OCI-LY7 (cell line): ENCODE results near the gene PACS1. TPM values are rescaled to one million over a fixed set of nuclear protein-coding genes. Genes with fewer than 3 reads are reported as not detected.

Experiments
- BruUV-seq: library from RNA; stranded (reverse); fragments of 400-500 nt; replicated peaks from 2 replicates; lab custom pipeline; 2021; lab: Mats Ljungman, UMichigan
- CTCF ChIA-PET: fragments of 300-600 bp; sonication (Branson Sonifier 250); formaldehyde crosslinking; loops from one replicate; lab custom pipeline; 2022; ENCODE audit warnings: antibody characterized with exemption; ENCODE audit not compliant: unreplicated experiment; lab: Charles Lee
- POLR2A ChIA-PET: fragments of 300-600 bp; sonication (Branson Sonifier 250); formaldehyde crosslinking; loops from one replicate; lab custom pipeline; 2022; ENCODE audit warnings: antibody characterized with exemption; lab: Charles Lee
- DNase-seq: peaks from one replicate; pipeline ENCODE4 v3.0.0-alpha.2; 2015; ENCODE audit warnings: low spot score
- H2AFZ ChIP-seq: fragments of 200-600 bp; sonication (generic), shearing (Covaris generic); 2 replicates; pipeline ENCODE4 v1.6.1; 2014; ENCODE audit warnings: mild to moderate bottlenecking, antibody characterized with exemption, low read length, moderate library complexity
- H3K27ac ChIP-seq: fragments of 200-600 bp; sonication (generic); 2 replicates; pipeline ENCODE4 v1.5.1; 2014; ENCODE audit warnings: mixed run types, low read depth, mild to moderate bottlenecking, moderate library complexity, low read length, inconsistent platforms; ENCODE audit not compliant: poor library complexity, severe bottlenecking
- H3K36me3 ChIP-seq: fragments of 200-600 bp; sonication (generic); 2 replicates; pipeline ENCODE4 v1.6.1; 2014; ENCODE audit warnings: mild to moderate bottlenecking, antibody characterized with exemption, low read length, moderate library complexity, mixed read lengths; ENCODE audit not compliant: insufficient read depth
- H3K4me1 ChIP-seq: fragments of 200-600 bp; sonication (generic); 2 replicates; pipeline ENCODE4 v1.5.1; 2014; ENCODE audit warnings: mild to moderate bottlenecking, low read length; ENCODE audit not compliant: insufficient read depth, poor library complexity, severe bottlenecking
- H3K4me2 ChIP-seq: fragments of 200-600 bp; sonication (generic); 2 replicates; pipeline ENCODE4 v1.6.1; 2014; ENCODE audit warnings: mild to moderate bottlenecking, low read length
- H3K4me3 ChIP-seq: fragments of 200-600 bp; sonication (generic); 2 replicates; pipeline ENCODE4 v1.5.1; 2014; ENCODE audit warnings: mild to moderate bottlenecking, low read depth, low read length; ENCODE audit not compliant: poor library complexity, severe bottlenecking
- H3K79me2 ChIP-seq: fragments of 200-600 bp; sonication (generic); 2 replicates; pipeline ENCODE4 v1.6.1; 2016; ENCODE audit warnings: low read depth, mild to moderate bottlenecking, low read length, moderate library complexity, mixed read lengths; ENCODE audit not compliant: insufficient read depth
- H3K9me2 ChIP-seq: fragments of 200-600 bp; sonication (generic); 2 replicates; pipeline ENCODE4 v1.6.1; 2016; ENCODE audit warnings: mild to moderate bottlenecking, low read length, mixed read lengths; ENCODE audit not compliant: insufficient read depth
- H3K9me3 ChIP-seq: fragments of 200-600 bp; sonication (generic); 2 replicates; pipeline ENCODE4 v1.6.1; 2014; ENCODE audit warnings: mild to moderate bottlenecking, mixed run types, low read length, mixed read lengths
- H4K20me1 ChIP-seq: fragments of 200-600 bp; sonication (generic); 2 replicates; pipeline ENCODE4 v1.6.1; 2014; ENCODE audit warnings: mild to moderate bottlenecking, antibody characterized with exemption, low read length, moderate library complexity, mixed read lengths; ENCODE audit not compliant: insufficient read depth
- EZH2phosphoT487 ChIP-seq: fragments of 200-600 bp; sonication (generic); IDR thresholded peaks from 2 replicates; pipeline ENCODE4 v1.6.1; 2018; ENCODE audit warnings: low read depth, borderline replicate concordance, mild to moderate bottlenecking, mixed run types, antibody characterized with exemption, low read length, moderate library complexity, mixed read lengths
- intact Hi-C: fragments of 100-400 bp; cut with micrococcal nuclease; formaldehyde crosslinking; loops from one replicate; pipeline ENCODE4 v1.10.0; 2022; ENCODE audit not compliant: unreplicated experiment
- total RNA-seq, 2 experiments: library from RNA; depleted of rRNA in 1 of 2; stranded (reverse); fragments of >200 nt in 1 of 2; shearing (Covaris generic) in 1 of 2; gene quantifications; 2 replicates each; pipeline ENCODE4 v1.2.3, GENCODE V29; 2014 to 2022
- TF ChIP-seq, protein P1 (sequence below): fragments of 200-600 bp; sonication (generic); conservative IDR thresholded peaks from 2 replicates; pipeline ENCODE4 v1.5.1; 2014; ENCODE audit warnings: mild to moderate bottlenecking, antibody characterized with exemption, low read length, moderate library complexity, mixed read lengths

The PACS1 gene
- total RNA-seq, 2 experiments from 2014 or later, result 23.7 to 52.5 TPM

DNA sequence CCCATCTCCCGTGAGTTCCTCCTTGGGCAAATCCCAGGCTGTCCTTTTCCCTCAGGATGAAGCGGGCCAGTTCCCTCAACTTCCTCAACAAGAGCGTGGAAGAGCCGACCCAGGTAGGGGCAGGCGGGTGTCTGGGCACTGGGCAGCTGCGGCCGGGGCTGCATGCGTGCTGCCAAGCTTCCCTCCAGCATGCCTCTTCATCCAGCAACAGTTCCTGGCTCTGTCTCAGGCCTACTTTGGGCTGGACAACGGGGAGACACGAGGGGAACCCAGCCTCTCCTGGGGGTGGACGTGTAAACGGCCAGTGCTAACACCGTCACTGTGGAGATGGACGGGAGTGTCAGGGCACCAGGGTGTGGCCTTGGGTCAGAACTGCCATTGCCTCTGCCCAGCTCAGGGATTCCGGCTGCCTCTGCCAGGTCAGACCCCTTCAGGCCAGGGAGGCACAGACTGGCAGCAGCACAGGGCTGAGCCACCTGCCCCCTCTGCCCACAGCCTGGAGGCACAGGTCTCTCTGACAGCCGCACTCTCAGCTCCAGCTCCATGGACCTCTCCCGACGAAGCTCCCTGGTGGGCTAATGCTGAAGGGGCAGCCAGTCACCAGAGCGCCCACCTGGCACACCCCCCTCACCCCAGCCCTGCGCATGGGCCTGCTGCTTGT, 196.4 kb downstream of the PACS1 start:
- H3K27ac ChIP-seq, result no peak overlapping the region
- CTCF ChIA-PET, result interaction anchor here (1.0 kb wide), 1 partner anchor 51 kb away, joined by 4 read pairs; the partner anchor contains the start of gene CD248
- intact Hi-C loops, result loop anchor here (5.0 kb wide), 2 partner anchors 264 to 409 kb away; partner anchors contain the start of genes BANF1, CFL1 and EIF1AD
- BruUV-seq, result no TSS peak
- H3K4me1 ChIP-seq, result peaks cover 24% of the 10 kb centered on the region
- TF ChIP-seq EZH2phosphoT487, result no peak
- TF ChIP-seq, protein P1, sequence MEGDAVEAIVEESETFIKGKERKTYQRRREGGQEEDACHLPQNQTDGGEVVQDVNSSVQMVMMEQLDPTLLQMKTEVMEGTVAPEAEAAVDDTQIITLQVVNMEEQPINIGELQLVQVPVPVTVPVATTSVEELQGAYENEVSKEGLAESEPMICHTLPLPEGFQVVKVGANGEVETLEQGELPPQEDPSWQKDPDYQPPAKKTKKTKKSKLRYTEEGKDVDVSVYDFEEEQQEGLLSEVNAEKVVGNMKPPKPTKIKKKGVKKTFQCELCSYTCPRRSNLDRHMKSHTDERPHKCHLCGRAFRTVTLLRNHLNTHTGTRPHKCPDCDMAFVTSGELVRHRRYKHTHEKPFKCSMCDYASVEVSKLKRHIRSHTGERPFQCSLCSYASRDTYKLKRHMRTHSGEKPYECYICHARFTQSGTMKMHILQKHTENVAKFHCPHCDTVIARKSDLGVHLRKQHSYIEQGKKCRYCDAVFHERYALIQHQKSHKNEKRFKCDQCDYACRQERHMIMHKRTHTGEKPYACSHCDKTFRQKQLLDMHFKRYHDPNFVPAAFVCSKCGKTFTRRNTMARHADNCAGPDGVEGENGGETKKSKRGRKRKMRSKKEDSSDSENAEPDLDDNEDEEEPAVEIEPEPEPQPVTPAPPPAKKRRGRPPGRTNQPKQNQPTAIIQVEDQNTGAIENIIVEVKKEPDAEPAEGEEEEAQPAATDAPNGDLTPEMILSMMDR, result no peak
- no peak overlapping the region for H3K4me3 ChIP-seq
- peaks cover 71% of the 10 kb centered on the region for H3K36me3 ChIP-seq
- H4K20me1 ChIP-seq, result no peaks in the 10 kb centered on the region
- POLR2A ChIA-PET, result no interaction called here
- no peaks in the 10 kb centered on the region for H3K9me3 ChIP-seq
- H3K79me2 ChIP-seq, result peaks cover 24% of the 10 kb centered on the region
- no peaks in the 10 kb centered on the region for H3K9me2 ChIP-seq
- DNase-seq, result no peak
- no peak overlapping the region for H2AFZ ChIP-seq
- peak overlapping the region; percentile 96; the same call in 1 of the 2 replicates for H3K4me2 ChIP-seq

DNA sequence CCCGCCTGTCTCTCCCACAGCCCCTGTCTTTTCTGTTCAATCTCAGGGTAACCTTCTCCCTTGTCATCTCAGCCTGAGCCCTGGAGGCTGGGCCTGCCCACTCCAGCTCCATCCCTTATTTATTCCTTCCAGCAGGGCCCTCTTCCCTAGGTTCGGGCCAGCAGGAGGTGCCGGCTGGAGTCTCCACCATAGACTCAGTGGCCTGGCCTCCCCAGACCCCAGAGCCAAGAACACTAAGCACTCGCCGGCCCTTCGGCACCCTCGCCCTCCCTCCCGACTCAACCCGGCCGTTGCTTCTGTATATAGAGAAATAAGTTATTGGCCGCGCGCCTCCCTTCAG, 196.9 kb downstream of the PACS1 start:
- H3K4me3 ChIP-seq, result peak overlapping the region; percentile 100
- ChIA-PET CTCF (interaction anchor here (1.0 kb wide), 1 partner anchor 50 kb away, joined by 4 read pairs; the partner anchor contains the start of gene CD248), POLR2A (no interaction called here)
- DNase-seq, result no peak
- TF ChIP-seq, protein P1, result no peak
- no peak for TF ChIP-seq EZH2phosphoT487
- peak overlapping the region; percentile 96 for H3K4me2 ChIP-seq
- intact Hi-C loops, result loop anchor here (5.0 kb wide), 2 partner anchors 265 to 410 kb away; partner anchors contain the start of genes BANF1, CFL1 and EIF1AD
- H3K27ac ChIP-seq, result peak overlapping the region; percentile 84
- no peak overlapping the region for H2AFZ ChIP-seq
- H3K4me1 ChIP-seq, result peaks cover 24% of the 10 kb centered on the region
- no peaks in the 10 kb centered on the region for H3K9me2 ChIP-seq
- peaks cover 24% of the 10 kb centered on the region for H3K79me2 ChIP-seq
- H3K36me3 ChIP-seq, result peaks cover 71% of the 10 kb centered on the region
- H3K9me3 ChIP-seq, result no peaks in the 10 kb centered on the region
- BruUV-seq, result no TSS peak
- no peaks in the 10 kb centered on the region for H4K20me1 ChIP-seq
